Hematopoietic multipotent progenitor cell treated with erythropoietin and hydrocortisone succinate and interleukin-3 and kit ligand, for 4 days (in vitro differentiated cells): ENCODE results near the gene IL17RB.

Source experiments
- DNase-seq: peaks from one replicate; pipeline ENCODE4 v3.0.0-alpha.2; 2015

The IL17RB gene

DNA sequence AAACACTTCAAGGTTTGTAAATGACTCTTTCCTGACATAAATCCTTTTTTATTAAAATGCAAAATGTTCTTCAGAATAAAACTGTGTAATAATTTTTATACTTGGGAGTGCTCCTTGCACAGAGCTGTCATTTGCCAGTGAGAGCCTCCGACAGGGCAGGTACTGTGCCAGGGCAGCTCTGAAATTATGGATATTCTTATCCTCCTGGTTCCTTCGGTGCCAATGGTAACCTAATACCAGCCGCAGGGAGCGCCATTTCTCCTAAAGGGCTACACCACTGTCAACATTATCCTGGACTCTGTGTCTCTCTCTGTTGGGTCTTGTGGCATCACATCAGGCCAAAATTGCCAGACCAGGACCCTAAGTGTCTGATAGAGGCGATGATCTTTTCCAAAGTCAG, 33.1 kb upstream of the IL17RB start:
- DNase-seq, result no peak

DNA sequence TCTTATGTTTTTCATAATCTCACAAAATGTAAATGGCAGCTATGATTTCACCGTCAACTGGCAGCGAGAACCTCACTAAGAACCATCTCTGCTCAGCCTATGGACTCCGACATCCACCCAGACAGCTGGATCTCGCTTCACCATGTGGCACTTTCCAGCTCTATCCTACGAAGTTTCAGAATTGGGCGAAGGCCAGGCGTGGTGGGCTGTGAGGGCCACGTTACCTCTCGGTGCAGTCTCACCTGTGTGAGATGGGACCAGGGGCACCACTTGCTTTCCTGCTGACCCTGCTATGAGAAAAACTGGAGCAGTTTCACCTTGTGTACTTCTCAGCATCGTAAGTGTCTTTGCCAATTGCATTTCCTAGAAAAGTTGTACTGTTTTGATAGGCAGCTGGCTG, 32.5 kb upstream of the IL17RB start:
- no peak for DNase-seq

DNA sequence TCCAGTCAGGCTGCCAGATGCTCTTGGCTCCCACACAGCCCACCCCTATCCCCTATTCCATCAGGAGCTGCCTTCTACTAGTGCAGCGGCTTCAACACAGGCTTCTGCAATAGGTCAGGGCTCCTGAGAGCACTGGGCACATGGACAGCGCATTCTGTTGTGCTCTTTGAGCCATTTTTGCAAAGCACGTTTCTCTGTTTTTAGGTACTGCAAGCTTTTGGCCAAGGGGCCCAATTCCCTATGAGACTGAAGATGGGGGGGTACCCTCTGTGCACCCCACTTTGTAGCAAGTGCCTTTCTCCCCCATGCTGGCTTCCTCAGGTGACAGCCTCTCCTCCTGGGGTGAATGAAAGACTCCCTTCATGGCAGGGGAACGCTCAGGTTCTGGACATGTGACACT, 31.3 kb upstream of the IL17RB start:
- no peak for DNase-seq

DNA sequence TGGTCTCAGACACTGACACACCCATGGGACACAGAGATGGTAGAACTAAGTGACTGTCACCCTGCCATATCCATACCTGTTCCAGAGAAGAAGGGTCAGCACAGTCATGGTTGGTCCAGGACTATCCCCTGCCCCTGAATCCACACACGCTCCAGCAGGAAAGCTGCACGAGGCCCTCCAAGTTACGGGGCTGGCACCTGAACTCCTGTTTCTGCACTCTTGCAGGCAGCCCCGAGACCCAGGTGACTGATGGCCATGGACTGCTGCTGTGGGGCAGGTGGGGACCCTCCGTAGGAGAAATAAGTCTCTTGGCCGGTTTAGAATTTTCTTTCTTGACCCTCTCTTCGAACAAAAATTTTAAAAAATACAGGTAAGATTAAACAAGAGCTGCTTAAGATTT, 30.7 kb upstream of the IL17RB start:
- DNase-seq, result no peak

DNA sequence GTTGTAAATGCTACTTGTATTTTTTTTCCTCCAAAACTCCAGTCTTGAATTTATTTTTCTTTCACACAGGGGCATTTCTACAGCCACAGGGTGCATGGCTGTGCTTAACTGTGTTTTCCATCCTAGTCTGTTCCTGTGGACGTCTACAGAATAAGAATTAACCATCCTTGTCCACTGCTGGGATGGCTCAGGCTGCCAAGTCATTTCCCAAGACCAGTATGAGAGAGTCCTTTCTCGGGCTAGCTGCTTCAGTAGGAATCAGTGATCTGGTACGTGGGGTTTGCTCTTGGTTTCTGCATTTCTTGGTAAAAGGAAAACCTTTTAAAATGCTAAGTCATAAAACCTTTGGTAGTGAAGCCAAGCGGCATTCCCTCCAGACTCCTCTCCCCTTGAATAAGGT, 29.9 kb upstream of the IL17RB start:
- no peak for DNase-seq

DNA sequence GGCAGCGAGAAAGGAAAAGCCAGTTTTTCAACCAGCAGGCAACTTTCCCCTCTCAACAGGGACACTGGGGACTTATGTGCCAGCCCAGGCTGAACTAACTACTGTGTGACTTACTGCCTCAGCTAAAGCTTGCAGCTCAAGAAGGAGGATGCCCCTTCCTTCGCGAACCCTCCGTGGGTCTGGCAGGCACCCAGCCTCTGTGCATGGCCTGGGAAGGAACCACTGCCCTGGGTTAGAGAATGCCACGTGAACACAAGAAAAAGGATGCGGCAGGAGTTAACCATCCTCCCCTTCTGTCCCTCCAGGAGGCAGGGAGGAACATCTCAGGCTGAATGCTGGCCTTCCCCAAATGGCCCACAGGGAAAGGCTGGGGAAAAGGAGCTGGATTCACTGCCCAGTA, 29.2 kb upstream of the IL17RB start:
- DNase-seq, result no peak

DNA sequence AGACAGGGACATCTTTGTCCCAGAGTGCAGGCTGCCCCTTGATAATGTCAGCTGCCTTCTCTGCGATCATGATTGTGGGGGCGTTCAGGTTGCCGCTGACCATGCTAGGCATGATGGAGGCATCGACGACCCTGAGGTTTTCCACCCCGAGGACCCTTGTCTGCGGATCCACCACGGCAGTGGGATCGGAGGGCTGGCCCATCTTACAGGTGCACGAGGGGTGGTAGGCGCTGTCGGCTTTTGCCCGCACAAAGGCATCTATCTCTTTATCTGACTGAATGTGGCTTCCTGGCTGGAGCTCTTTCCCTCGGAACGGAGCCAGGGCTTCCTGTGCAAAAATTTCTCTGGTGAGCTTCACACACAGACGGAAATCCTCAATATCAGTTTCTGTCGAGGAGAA, 28.6 kb upstream of the IL17RB start:
- DNase-seq, result no peak

DNA sequence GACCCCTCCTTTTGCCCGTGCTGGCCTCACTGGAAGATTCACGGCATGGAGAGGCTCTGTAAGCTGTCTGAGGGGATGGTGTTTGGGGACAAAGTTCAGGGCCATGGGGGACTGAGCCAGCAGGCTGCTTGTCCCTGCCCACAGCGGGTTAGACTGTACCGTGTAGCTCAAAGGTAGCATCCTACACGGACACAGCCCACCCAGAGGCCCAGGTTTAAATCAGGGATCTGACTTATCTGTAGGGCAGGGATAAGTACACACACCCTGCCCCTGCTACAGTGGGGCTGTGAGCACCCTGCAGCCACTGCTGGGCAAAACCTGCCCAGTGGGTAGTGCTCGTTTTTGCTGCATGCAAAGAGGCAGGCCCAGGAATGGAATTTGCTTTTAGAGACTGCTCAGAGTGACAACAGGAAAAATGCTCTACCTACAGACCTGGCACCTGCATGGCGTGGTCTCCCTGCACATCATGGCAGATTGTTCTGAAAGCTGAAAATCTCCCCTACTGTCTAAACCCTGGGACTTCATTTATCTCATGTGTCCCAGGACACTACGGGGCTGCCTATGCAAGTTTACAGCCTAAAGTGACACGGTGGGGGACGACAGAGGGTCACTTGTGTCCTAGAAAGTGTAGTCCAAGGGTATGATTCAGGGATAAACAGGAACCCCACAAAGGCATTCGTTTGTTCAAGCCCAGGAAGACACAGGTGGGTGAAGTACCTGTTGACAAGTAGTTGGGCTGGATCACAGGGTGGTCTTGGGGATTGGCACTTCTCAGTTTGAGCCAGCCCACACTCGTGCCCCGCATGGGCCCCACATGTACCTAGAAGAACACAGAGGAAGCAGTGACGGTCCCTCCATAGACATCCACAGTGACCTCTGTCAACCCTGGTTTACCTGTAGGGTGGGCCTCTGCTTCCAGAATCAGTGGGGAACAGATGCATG, 27.9 kb upstream of the IL17RB start:
- no peak for DNase-seq

DNA sequence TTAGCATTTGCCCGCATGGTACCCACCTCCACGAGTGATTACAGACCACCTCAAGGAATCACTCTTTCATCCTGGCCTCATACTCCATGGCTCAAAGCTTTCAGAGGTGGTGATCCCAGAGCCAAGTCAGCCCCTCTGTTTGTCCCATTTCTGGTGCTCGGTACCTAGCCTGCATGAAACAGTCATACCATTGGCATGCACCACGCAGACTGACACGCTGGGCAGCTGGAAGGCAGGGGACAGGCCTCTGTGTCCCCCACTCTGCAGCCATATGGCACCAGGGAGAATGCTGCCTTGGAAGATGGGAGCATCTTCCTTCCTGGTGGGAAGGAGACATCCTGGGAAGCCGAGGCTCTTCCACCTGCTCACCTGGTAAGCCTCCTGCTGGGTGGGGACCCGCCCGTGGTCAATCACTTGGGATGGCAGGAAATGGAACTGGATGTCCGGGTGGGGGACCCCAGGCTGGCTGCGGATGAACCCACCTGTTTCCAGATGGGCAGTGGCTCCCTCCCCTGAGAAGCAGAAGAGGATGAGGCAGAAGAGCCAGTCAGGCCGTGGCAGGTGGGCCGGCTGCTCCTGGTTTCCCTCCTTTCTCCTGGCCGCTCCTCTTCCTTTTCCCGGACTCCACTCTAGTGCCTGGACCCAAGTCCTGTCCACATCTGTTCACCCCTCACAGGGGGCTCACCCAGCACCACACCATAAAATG, 27.1 kb upstream of the IL17RB start:
- DNase-seq, result no peak

DNA sequence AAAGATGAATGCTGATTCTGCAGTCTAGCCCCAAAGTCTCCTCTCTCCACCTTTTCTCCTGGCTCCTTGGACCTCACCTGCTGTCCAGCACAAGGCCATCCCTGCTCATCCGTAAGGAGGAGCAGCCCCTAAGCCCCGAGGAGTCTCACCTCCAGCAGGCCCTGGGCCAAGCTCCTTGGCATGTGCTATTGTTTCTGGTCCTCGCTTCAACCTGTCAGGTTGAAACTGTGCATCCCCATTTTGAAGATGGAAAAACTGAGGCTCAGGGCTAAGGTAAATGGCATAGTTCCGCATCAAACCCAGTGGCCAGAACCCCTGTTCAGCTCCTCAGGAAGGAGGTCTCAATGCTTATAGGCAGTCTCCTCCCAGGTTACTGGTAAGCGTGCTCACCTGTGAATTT, 26.3 kb upstream of the IL17RB start:
- no peak for DNase-seq

DNA sequence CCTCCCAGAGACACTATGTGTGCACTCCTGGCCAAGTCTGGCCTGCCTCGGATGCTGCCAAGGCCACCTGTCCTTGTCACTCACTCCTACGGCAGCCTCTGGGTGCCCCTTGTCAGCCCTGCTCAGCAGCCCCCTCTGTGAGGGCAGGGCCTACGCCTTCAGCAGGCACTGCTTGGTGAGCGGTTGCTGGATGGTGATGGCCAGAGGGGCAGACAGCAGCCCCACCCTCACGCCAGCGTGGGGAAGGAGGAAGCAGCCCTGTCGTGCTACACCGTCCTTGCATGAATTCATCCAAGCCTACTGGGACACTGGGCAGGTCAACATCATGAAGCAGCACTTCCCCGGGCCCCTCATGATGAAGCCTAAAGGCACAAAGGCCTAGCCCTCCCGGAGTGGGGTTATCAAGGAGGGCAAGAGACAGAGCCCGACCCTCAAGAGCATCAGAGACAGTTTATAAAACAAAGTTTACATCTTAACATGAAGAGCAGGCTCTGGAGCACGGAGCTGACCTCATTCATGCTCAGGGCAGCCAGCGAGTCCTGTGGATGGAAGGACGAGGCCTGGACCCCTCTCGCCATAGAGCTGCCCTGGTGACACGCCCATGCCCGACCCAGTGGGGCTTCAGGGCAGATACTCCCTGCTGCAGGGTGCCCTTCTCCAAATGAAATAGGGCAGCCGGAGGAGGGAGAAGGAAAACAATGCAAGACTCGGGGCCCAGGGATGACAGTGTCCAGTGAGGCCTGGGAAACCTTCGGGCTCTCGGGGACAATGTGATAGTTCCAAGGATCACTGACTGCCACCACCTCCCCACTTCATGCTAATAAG, 25.4 kb upstream of the IL17RB start:
- DNase-seq, result no peak

DNA sequence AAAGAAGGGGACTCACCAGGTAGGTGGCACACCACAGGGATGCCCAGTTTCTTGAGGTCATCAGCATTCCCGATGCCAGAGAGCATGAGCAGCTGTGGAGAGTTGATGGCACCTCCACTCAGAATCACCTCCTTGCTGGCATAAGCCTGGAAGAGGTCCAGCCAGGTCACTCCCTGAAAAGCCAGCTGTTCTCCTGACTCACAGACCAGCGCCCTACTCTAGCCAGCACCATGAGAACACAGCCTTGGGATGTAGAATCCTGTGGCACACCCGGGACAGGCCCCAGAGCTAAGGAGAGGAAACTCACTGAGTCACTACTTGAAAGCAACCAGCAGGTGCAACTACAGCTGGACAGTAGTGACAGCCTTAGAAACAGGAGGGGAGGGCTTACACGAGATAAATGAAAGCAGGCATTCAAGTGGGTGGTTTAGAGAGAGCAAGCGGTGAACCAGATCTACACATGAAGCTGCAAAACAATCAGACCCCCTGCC, 24.7 kb upstream of the IL17RB start:
- DNase-seq, result no peak

DNA sequence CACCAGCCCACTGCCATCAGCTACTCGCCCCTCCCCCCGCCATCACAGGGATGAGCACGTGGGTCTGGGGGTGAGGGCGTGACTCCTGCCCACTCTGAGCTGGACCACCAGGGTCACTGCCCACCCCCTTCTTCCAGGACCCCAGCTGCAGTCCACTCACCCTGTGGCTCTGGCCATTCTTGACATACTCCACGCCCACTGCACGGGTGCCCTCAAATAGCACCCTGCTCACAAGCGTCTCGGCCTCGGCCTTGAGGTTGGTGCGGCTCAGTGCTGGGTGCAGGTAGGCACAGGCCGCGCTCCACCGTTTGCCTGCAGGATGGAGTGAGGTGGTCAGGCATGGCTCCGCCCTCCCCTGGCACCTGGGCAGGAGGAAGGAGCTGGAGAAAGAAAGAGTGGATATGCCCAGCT, 24.0 kb upstream of the IL17RB start:
- no peak for DNase-seq

DNA sequence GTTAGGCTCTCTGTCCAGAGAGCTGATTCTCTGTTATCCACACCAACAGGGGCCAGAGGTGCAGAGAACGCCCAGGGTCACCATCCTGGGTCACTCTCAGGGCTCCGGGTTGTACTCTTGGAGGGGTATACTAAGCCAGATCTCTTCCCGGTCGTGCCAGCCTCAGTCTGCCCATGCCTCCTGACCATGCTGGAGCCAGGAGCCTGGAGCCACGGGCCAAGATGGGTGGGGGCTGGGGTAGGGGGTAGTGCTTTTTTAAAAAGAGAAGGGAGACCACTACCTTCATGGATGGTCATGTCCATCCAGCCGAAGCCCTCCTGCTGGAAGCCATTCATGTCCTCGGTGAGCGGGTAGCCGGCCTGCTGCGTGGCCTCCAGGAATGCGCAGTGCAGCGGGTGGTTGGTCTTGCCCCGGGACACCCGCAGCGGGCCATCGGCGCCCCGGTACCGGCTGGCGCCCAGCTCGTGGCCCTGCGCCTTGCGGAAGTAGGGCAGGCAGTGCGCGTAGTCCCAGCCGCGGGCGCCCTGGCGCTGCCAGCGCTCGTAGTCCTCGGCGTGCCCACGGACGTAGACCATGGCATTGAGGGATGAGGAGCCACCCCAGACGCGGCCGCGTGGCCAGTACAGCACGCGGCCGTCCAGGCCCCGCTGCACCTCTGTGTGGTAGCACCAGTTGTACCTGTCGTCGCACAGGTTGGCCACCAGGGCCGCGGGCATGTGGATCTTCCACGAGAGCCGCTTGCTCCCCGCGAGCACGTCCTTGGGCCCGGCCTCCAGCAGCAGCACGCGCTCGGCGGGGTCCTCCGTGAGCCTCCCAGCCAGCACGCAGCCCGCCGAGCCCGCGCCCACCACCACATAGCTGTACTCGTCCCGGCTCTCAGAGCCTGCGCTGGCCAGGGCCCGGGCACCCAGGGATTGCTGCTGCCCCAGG, 23.1 kb upstream of the IL17RB start:
- DNase-seq, result no peak

DNA sequence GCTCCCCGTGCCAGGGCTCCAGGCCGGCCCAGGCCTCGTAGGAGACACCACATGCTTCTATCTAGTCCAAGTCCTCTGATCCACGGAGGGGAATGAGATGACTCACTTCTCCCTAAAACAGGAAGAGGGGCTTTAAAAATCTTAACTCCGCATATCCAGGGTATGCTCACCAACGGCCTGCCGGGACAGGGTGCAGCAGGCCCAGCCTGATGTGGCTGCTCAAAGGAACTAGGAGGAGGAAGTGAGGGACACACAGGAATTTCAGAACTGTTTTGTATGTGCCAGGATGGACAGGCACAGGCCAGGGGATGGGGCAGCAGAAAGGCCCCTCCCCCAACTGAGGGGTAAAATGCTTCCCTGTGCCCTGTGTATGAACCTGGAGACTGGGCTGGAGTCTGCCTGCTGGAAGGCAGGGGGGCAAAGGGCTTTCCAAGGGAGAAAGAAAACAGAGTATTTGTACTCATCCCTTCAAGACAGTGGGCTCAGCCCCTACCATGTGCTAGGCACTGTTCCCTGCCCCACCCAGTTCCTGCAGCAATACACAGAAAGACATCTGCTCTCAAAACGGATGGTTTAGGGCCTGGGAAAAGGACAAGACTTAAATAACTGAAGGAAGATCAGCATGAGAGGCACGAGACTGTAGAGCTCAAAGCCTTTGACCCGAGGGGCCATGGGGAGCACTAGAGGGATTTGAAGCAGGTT, 22.3 kb upstream of the IL17RB start:
- no peak for DNase-seq

DNA sequence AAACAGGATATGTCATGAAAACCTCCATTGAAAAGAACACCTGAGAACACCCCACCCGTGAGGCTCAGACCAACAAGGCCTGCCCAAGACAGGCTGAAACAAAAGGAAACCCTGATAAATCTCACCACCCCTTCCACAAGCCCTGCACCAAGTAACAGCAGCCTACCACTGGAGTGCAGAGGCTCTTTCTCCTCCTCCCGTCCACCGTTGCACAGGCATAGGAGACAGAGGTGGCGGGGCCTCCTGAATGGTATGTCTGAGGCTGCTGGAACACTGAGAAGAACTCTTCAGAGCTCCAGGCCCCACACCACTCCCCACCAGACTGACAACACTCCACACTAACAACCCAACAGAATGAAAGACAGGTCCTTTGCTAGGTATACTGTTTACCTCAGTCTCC, 21.6 kb upstream of the IL17RB start:
- no peak for DNase-seq

DNA sequence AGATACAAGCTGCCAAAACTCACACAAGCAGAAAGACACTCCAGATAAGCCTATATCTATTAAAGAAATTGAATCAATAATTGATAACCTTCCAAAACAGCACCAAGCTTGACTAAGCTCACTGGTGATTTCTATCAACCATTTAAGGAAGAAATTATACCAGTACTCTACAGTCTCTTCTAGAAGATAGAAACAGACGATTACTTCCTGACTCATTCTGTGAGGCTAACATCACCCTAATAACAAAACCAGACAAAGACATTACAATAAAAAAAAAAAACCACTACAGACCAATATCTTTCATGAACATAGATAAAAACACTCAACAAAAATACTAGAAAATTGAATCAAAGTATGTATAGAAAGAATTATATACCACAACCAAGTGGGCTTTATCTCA, 20.3 kb upstream of the IL17RB start:
- DNase-seq, result no peak

DNA sequence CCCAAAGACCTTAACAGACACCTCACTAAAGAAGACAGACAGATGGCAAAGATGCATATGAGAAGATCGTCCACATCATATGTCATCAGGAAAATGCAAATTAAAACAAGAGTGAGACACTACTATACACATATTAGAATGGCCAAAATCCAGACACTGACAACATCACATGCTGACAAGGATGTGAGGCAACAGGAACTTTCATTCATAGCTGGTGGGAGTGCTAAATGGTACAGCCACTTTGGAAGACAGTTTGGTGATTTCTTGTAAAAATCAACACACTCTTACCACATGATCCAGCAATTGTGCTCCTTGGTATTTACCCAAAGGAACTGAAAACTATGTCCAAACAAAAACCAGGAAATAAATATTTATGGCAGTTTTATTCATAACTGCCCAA, 17.8 kb upstream of the IL17RB start:
- no peak for DNase-seq

DNA sequence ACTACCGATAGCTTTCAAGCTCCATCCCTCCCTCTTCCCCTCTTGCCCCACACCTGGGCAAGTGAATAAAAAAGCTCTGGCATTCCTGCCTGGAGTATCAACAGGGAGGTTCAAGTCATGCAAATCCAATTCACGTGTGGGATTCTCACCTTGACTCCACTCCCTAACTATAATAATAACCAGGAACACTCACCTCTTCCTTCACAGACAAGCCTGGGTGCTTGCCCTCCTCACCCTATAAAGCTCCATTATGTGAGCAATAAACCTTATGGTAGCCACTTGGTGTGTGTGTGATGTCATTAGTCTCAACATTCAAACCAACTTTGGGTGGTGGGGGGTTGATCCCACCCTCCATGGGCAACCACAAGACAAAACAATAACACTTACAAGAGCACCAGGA, 16.8 kb upstream of the IL17RB start:
- DNase-seq, result no peak

DNA sequence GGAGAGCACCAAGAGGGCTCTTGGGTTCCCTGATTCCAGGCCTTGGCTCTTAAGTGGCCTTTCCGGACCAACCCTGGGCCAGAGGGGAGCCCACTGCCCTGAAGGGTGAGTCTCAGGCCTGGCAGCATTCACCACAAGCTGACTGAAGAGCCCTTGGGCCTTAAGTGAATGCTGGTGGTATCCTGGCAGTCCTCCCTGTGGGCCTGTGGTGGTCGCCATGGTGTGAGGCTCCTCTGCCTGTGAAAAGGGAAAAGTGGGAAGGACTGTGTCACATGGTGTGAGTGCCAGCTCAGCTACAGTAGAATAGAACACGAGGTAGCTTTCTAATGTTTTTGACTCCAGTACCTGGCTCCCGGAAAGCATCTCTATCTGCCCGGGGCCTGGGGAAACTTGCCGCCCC, 15.4 kb upstream of the IL17RB start:
- no peak for DNase-seq

DNA sequence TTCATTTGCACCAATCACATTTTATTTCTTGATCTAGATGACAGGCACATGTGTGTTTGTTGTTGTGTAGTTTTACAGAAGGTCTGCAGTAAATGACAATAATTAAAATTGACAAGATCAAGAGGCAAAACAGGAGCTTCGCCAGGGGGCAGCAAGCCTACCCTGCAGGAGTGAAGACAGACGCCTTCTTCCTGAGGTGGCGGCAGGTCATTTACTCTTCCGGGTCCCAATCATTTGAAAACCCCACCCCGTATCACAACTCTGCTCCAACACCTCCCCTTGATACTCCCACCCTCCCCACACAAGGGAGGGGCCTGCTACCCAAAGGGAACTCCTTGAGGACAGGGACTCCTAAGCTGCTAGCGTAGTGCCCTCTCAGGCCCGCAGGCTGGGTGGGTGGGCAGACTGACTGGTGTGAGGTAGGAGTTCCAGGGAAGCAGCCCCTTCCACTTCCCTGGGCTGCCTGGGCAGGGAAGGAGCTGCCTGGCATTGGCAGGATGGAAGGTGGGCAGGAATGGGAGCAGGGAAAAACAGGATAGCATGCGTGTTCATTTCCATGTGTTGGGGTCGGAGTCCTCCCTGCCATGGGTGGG, 13.2 kb upstream of the IL17RB start:
- DNase-seq, result no peak
